Omental fat pad (tissue), 4 donors: ENCODE data around the gene ADAMTS14. TPM values are rescaled to one million over a fixed set of nuclear protein-coding genes. Genes with fewer than 3 reads are reported as not detected.

ENCODE experiments used
- ATAC-seq: fragments of 150-250 bp; one replicate; pipeline ENCODE4 v1.9.1; 2016; ENCODE audit warnings: mild to moderate bottlenecking, moderate library complexity; ENCODE audit not compliant: low FRiP score
- DNase-seq: peaks from one replicate; pipeline ENCODE4 v3.0.0-alpha.2; 2019; ENCODE audit warnings: low spot score
- CTCF ChIP-seq, 3 donors: fragments of 450-650 bp; IDR thresholded peaks; one replicate each; pipeline ENCODE4 v1.5.1; 2016 to 2017; ENCODE audit warnings: antibody characterized with exemption in 3 of 3, mild to moderate bottlenecking in 3 of 3, moderate library complexity in 2 of 3
- total RNA-seq, 4 donors: library from RNA; depleted of rRNA; stranded (reverse); fragments of >200 nt; gene quantifications; one replicate each; pipeline ENCODE4 v1.1.0, GENCODE V29; 2016

The ADAMTS14 gene
- total RNA-seq, 4 donors from 2014 or later: 0.19 to 0.60 (median 0.47) TPM; not detected in 1

DNA sequence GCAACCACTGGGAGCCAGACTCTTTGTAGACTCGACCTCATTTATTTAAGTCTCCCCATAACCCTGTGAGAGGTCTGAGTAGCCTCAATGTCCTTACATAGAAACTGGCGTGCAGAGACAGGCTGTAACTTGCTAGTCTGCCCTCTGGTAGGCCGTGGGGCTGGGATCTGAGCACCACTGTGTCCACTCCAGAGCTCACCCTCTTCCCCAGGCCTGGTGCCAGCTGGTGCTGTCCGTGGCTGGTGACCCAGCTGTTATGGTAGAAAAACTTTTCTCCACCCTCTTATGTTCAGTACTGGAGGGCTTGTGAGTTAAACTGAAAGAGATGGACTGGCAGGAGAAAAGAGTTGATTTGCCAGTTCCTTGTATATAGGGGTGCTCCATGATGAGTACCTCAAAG, 41.9 kb downstream of the ADAMTS14 start:
- ATAC-seq: no peak
- no peak for DNase-seq
- TF ChIP-seq CTCF (IDR thresholded peaks at IDR 0.05): no peak

GRCh38 chr10:70714951-70715350, 42.6 kb downstream of the ADAMTS14 start:
- ATAC-seq (no peak), DNase-seq (no peak)
- no peak for TF ChIP-seq CTCF (IDR thresholded peaks at IDR 0.05)

DNA sequence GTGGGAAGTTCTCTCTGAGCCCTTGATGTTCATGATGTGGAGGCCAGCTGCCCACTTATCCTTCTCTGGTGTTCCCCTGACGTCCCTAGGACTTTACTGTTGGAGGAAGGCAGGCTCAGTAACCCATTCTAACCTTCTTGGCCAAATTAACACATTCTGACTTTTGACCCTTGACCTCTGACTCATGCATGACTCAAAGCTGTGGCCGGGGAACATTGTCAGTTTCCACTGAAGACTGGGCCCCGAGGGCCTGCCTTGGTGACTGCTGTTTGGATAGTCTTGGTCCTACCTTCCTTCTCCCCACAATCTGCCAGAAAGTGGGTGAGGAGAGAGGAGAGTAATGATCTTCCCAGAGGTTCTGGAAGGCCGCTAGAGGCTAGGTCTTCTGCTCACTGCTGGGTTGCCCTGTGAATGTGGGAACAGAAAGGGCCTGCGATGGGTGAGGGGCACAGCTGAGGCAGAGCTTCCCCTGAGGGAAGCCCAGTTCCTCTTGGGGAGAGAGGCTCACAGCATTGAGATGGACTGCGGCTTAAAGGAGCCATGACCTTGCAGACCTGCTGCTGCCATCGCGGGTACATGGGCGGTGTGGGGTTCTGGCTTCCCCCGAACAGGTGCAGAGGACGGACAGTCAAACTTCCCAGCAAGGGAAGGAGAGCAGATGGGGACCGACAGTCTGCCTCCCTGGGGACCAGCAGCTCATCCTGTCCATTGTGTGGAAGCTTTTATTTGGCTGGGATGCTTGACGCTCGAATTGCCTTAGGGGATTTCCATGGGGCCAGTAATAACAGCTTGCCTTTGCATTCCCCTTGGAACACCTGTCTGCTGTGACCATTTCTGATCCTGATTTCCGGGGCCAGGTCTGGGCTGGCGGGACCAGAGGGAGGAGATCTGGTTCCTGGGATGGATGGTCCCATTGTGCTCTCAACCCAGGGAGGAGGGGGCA, 43.8 kb downstream of the ADAMTS14 start:
- TF ChIP-seq CTCF (IDR thresholded peaks at IDR 0.05): no peak
- ATAC-seq: no peak
- no peak for DNase-seq

DNA sequence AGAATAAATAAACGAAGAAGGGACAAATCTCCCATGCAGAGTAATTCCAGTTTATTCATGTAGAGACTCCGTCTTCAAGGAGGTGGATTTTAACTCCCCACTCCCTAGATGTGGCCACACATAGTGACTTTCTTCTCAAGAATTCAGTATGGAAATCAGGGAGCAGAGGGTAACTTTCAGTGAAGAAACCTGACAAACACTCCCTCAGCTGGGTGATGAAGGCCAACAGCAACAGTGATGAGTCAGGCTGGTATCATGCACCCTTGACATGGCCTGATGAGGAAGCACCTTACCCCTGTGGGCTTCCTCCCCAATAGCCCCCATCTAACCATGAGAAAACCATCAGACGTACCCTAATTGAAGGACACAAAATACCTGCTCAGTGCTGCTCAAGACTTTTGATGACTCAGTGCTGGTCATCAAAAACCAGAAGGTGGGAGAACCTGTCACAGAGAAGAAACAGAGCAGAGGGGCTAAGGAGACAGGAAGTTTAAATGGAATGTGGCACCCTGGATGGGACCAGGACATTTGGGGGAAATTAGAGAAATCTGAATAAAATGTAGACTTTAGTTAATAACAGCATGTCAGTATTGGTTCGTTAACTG, 50.6 kb downstream of the ADAMTS14 start:
- no peak for TF ChIP-seq CTCF (IDR thresholded peaks at IDR 0.05)
- DNase-seq (no peak), ATAC-seq (no peak)

DNA sequence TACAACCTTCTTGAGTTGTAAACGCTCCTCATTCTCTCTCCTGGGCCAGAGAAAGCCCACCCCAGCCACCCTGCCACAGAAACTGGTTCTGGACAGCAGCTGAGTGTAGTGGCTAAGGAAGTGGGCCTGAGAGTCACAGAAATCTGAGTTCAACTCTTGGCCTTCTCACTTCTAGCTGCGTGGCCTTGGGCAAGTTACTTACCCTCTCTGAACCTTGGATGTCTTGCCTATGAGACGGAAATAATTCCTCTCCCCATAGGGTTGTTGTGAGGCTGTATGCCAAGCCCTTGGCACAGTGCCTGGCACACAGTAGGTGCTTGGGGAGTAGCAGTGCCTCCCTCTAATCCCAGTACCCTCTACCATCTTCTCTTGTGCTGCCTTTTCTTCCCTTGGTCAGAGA, 51.5 kb downstream of the ADAMTS14 start:
- DNase-seq (no peak), ATAC-seq (no peak)
- TF ChIP-seq CTCF (IDR thresholded peaks at IDR 0.05): no peak

GRCh38 chr10:70726909-70727495, 54.7 kb downstream of the ADAMTS14 start:
- ATAC-seq (no peak), DNase-seq (no peak)
- no peak for TF ChIP-seq CTCF (IDR thresholded peaks at IDR 0.05)
